ENCODE measurements around the gene LRRC63. TPM values are rescaled to one million over a fixed set of nuclear protein-coding genes. Genes with fewer than 3 reads are reported as not detected.

Gene LRRC63
- total and polyA plus RNA-seq, 2 of the 4 experiments (the other 2 are of a cell fraction), result not detected

DNA sequence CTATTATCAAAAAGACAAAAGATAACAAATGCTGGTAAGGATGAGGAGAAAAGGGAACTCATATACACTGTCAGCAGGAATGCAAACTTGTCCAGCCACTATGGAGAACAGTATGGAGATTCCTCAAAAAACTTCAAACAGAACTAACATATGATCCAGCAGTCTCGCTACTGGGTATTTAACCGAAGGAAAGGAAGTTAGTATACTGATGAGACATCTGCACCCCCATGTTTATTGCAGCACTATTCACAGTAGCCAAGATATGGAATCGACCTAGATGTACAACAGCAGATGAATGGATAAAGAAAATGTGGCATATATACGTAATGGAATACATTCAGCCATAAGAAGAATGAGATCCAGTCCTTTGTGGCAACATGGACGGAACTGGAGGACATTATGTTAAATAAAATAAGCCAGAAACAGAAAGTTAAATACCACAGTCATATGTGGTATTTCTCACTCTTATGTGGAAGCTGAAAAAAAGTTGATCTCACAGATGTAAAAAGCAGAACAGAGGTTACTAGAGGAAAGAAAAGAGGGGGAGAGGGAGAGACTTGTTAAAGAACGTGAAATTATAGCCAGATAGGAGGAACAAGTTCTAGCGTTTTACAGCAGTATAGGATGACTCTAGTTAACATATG, 92.1 kb downstream of the LRRC63 start:
- H3K9ac ChIP-seq (ENCODE audit: low read depth, low read length), result no peak overlapping the region

More for the DNA sequence above, 92.1 kb downstream of the LRRC63 start:
- POLR2A ChIA-PET (ENCODE audit: unreplicated experiment), result no interaction called here
- no peak overlapping the region for H2AFZ ChIP-seq (replicated peaks; ENCODE audit: low read length, poor library complexity)
- no peaks in the 10 kb centered on the region for H4K20me1 ChIP-seq (ENCODE audit: insufficient read depth, low read length)
- H3K14ac ChIP-seq (replicated peaks; ENCODE audit: low read depth, low read length), result no peak overlapping the region
- no peak overlapping the region for H2BK120ac ChIP-seq (ENCODE audit: low read depth, low read length)
- no CpG with 5 or more reads among the region's 7 CpGs for WGBS, 2 experiments (ENCODE audit: extremely low coverage in 2 of 2, insufficient read length in 1 of 2)
- in situ Hi-C loops (cut with MboI; ENCODE audit: low sequenced_read_pairs), result no loop called here
- H2AK9ac ChIP-seq (replicated peaks; ENCODE audit: low read depth, low read length, poor library complexity), result no peak overlapping the region
- H2AK5ac ChIP-seq (ENCODE audit: low read depth, low read length), result no peak overlapping the region
- H3K27ac ChIP-seq (ENCODE audit: insufficient read depth, low read length), result no peak overlapping the region
- no peak overlapping the region for H4K91ac ChIP-seq (ENCODE audit: insufficient read depth, low read depth, low read length)
- no peak overlapping the region for H2BK15ac ChIP-seq (ENCODE audit: low read depth, low read length)
- no peaks in the 10 kb centered on the region for H3K79me1 ChIP-seq (ENCODE audit: low read depth in 1 of 2, low read length in 2 of 2)
- H3K4ac ChIP-seq (ENCODE audit: low read depth, low read length), result no peak overlapping the region
- H2BK5ac ChIP-seq (ENCODE audit: low read depth, low read length, poor library complexity, severe bottlenecking), result no peak overlapping the region
- no peaks in the 10 kb centered on the region for H3K4me1 ChIP-seq (ENCODE audit: control insufficient read depth, insufficient read depth, low read length)
- no peak overlapping the region for H2BK20ac ChIP-seq (ENCODE audit: low read depth, low read length)
- H3K23ac ChIP-seq (ENCODE audit: low read depth, low read length), result no peak overlapping the region
- DNase-seq, result no peak
- H3K36me3 ChIP-seq (ENCODE audit: control insufficient read depth, insufficient read depth, low read length), result no peaks in the 10 kb centered on the region
- dilution Hi-C loops (cut with HindIII; ENCODE audit: low sequenced_read_pairs, unreplicated experiment), result no loop called here
- BruUV-seq (replicated peaks), result no TSS peak
- CTCF ChIA-PET, result interaction anchor here (0.7 kb wide), 1 partner anchor 18 kb away, joined by 4 read pairs; no protein-coding TSS in a partner anchor
- H3K56ac ChIP-seq (ENCODE audit: extremely low read depth, insufficient read depth, low read length), result no peak overlapping the region
- H3K9me1 ChIP-seq (ENCODE audit: insufficient read depth, low read length), result no peaks in the 10 kb centered on the region
- no peaks in the 10 kb centered on the region for H3K9me3 ChIP-seq (ENCODE audit: control insufficient read depth, insufficient read depth, low read length)
- no peak overlapping the region for H3K4me2 ChIP-seq (ENCODE audit: low read depth, low read length)
- intact Hi-C loops (cut with micrococcal nuclease), result no loop called here
- TF ChIP-seq RCOR1 (IDR thresholded peaks at IDR 0.05; ENCODE audit: insufficient replicate concordance, low read length) (no peak), CEBPB (IDR thresholded peaks at IDR 0.05; ENCODE audit: low read depth, low read length) (no peak)
- no peak overlapping the region for H3K18ac ChIP-seq (ENCODE audit: low read depth, low read length)
- H3K4me3 ChIP-seq (ENCODE audit: insufficient read depth, low read depth, low read length), result no peak overlapping the region
- H4K5ac ChIP-seq (ENCODE audit: low read depth, low read length), result no peak overlapping the region
- H4K8ac ChIP-seq (ENCODE audit: low read depth in 2 of 2, low read length in 2 of 2), result no peak overlapping the region
- H3K27me3 ChIP-seq (ENCODE audit: control insufficient read depth, insufficient read depth, low read length), result no peaks in the 10 kb centered on the region
- ATAC-seq (ENCODE audit: low read depth), result no peak
